Measurements from ENCODE around the gene FAF1.

The FAF1 gene

GRCh38 chr1:50562106-50562505 is 398.0 kb downstream of the FAF1 start:
- H3K36me3 ChIP-seq: peaks cover 29 to 39% (median 35%) of the 10 kb centered on the region in 3 donors
- TF ChIP-seq, protein P1, sequence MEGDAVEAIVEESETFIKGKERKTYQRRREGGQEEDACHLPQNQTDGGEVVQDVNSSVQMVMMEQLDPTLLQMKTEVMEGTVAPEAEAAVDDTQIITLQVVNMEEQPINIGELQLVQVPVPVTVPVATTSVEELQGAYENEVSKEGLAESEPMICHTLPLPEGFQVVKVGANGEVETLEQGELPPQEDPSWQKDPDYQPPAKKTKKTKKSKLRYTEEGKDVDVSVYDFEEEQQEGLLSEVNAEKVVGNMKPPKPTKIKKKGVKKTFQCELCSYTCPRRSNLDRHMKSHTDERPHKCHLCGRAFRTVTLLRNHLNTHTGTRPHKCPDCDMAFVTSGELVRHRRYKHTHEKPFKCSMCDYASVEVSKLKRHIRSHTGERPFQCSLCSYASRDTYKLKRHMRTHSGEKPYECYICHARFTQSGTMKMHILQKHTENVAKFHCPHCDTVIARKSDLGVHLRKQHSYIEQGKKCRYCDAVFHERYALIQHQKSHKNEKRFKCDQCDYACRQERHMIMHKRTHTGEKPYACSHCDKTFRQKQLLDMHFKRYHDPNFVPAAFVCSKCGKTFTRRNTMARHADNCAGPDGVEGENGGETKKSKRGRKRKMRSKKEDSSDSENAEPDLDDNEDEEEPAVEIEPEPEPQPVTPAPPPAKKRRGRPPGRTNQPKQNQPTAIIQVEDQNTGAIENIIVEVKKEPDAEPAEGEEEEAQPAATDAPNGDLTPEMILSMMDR (IDR thresholded peaks at IDR 0.05): no peak
- DNase-seq: no peak

GRCh38 chr1:50559421-50559820 is 400.6 kb downstream of the FAF1 start:
- Histone ChIP-seq H3K36me3 (peaks cover 16 to 26% (median 17%) of the 10 kb centered on the region in 3 donors), H3K4me3 (no peak overlapping the region), H3K27ac (no peak overlapping the region), H3K4me1 (no peaks in the 10 kb centered on the region), H3K27me3 (no peaks in the 10 kb centered on the region), H3K9me3 (no peaks in the 10 kb centered on the region)
- no peak for DNase-seq
- TF ChIP-seq, protein P1 (IDR thresholded peaks at IDR 0.05): no peak
- intact Hi-C loops (cut with DNase I; ENCODE audit: low total_unique reads): no loop called here

More at GRCh38 chr1:50562106-50562505, 398.0 kb downstream of the FAF1 start:
- no peak overlapping the region for H3K27ac ChIP-seq
- H3K4me3 ChIP-seq: no peak overlapping the region
- H3K9me3 ChIP-seq: no peaks in the 10 kb centered on the region
- no peaks in the 10 kb centered on the region for H3K4me1 ChIP-seq
- intact Hi-C loops (cut with DNase I; ENCODE audit: low total_unique reads): no loop called here
- H3K27me3 ChIP-seq: no peaks in the 10 kb centered on the region

DNA sequence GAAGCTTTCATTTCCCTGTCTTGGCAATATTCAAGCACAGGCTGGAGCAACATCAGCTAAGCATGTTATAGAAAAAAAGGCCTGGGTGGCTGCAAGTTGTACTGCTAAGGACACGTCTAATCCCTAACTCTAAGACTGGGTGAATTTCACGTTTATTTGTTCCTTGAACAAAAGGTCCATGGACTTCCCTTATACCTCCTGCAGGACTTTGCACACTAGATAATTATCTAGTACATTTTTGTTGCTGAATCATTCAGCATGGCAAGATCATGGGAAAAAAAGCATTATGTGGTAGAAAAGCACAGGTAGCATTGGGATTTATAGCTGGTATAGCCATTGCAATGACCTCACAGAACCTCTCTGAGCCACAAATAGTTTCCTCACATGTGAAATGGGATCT is 406.1 kb downstream of the FAF1 start:
- no peak for DNase-seq
- Histone ChIP-seq H3K36me3 (peaks cover 0 to 5% (median 0%) of the 10 kb centered on the region in 3 donors), H3K27me3 (no peaks in the 10 kb centered on the region), H3K4me3 (no peak overlapping the region), H3K27ac (no peak overlapping the region), H3K9me3 (no peaks in the 10 kb centered on the region), H3K4me1 (no peaks in the 10 kb centered on the region)
- TF ChIP-seq, protein P1 (IDR thresholded peaks at IDR 0.05): no peak
- intact Hi-C loops (cut with DNase I; ENCODE audit: low total_unique reads): no loop called here

DNA sequence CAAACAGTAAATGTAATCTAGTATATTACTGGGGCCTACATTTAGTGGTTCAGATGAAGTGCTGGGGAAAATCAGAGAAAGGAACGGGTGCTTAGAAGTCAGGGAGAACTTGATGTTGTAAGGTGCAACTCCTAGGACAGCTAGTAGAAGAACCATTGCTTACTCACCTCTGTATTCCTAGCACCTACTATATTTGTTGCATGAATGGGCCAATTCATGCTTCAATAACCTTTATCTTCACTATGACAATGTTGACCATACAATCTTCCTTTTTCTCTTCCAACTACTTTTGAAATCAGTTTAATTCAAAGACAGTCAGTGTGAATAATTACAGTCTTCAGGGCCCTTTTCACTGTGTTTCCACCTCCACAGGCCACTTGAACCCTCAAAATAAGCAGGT is 411.8 kb downstream of the FAF1 start:
- no peak for DNase-seq
- H3K27ac ChIP-seq: no peak overlapping the region
- no peak overlapping the region for H3K4me3 ChIP-seq
- H3K27me3 ChIP-seq: no peaks in the 10 kb centered on the region
- H3K9me3 ChIP-seq: no peaks in the 10 kb centered on the region
- H3K36me3 ChIP-seq: peaks cover 0 to 16% (median 0%) of the 10 kb centered on the region in 3 donors
- TF ChIP-seq, protein P1 (IDR thresholded peaks at IDR 0.05): no peak
- H3K4me1 ChIP-seq: no peaks in the 10 kb centered on the region
- intact Hi-C loops (cut with DNase I; ENCODE audit: low total_unique reads): no loop called here

- no peak overlapping the region for H3K4me3 ChIP-seq
- peaks cover 0 to 12% (median 6%) of the 10 kb centered on the region in 3 donors for H3K36me3 ChIP-seq
- no peaks in the 10 kb centered on the region for H3K9me3 ChIP-seq
- no peaks in the 10 kb centered on the region for H3K27me3 ChIP-seq
- TF ChIP-seq, protein P1 (IDR thresholded peaks at IDR 0.05): no peak
- H3K4me1 ChIP-seq: no peaks in the 10 kb centered on the region
- DNase-seq: no peak
- intact Hi-C loops (cut with DNase I; ENCODE audit: low total_unique reads): no loop called here
- H3K27ac ChIP-seq: no peak overlapping the region
These were observed 417.7 kb downstream of the FAF1 start for GRCh38 chr1:50542362-50542761.

GRCh38 chr1:50538476-50538875 is 421.6 kb downstream of the FAF1 start:
- no peaks in the 10 kb centered on the region for H3K27me3 ChIP-seq
- H3K27ac ChIP-seq: no peak overlapping the region
- H3K4me3 ChIP-seq: no peak overlapping the region
- H3K36me3 ChIP-seq: peaks cover 7 to 18% (median 9%) of the 10 kb centered on the region in 3 donors
- intact Hi-C loops (cut with DNase I; ENCODE audit: low total_unique reads): no loop called here
- no peaks in the 10 kb centered on the region for H3K9me3 ChIP-seq
- no peaks in the 10 kb centered on the region for H3K4me1 ChIP-seq
- TF ChIP-seq, protein P1 (IDR thresholded peaks at IDR 0.05): no peak
- DNase-seq: no peak

Measured in tibial artery (tissue), 4 donors.